GM12801 (cell line): Measurements from ENCODE around the gene PFN4.

Experiments used
- CTCF ChIP-seq: IDR thresholded peaks from one replicate; pipeline ENCODE4 v1.5.1; 2011; ENCODE audit warnings: control low read depth; ENCODE audit not compliant: insufficient read length; ENCODE audit errors: extremely low read depth

PFN4 gene

GRCh38 chr2:24101992-24102391 lies 21.1 kb downstream of the PFN4 start:
- no peak for TF ChIP-seq CTCF

- no peak for TF ChIP-seq CTCF
Observed at GRCh38 chr2:24088821-24089359, 34.2 kb downstream of the PFN4 start.

GRCh38 chr2:24087032-24087431 lies 36.1 kb downstream of the PFN4 start:
- TF ChIP-seq CTCF = no peak

- no peak for TF ChIP-seq CTCF
Observed at GRCh38 chr2:24086241-24086640, 36.9 kb downstream of the PFN4 start.

- TF ChIP-seq CTCF = no peak
Observed at GRCh38 chr2:24085200-24085489, 38.0 kb downstream of the PFN4 start.

- no peak for TF ChIP-seq CTCF
Observed at GRCh38 chr2:24084386-24085199, 38.5 kb downstream of the PFN4 start, which contains the start of gene TP53I3. TSS of gene TP53I3 (minus strand) at chr2:24084834. CDS start at chr2:24084326, 508 bp downstream.

GRCh38 chr2:24083567-24084385 lies 39.4 kb downstream of the PFN4 start:
- no peak for TF ChIP-seq CTCF
